ENCODE data around the gene CD22. TPM values are rescaled to one million over a fixed set of nuclear protein-coding genes. Genes with fewer than 3 reads are reported as not detected.

CD22 gene
- total RNA-seq, 1 donor from 2014 or later, result 56.3 TPM

GRCh38 chr19:35341006-35341405, 12.0 kb downstream of the CD22 start:
- Mint-ChIP-seq H3K4me3 (no peak overlapping the region), H3K36me3 (peaks cover 13% of the 10 kb centered on the region), H3K27me3 (ENCODE audit: low read depth) (no peaks in the 10 kb centered on the region), H3K27ac (no peak overlapping the region), H3K4me1 (peaks cover 2% of the 10 kb centered on the region), H3K9me3 (no peaks in the 10 kb centered on the region)
- DNase-seq (ENCODE audit: low spot score in 2 of 2, unreplicated experiment in 2 of 2), result no peak
- no peak for TF ChIP-seq CTCF (IDR thresholded peaks at IDR 0.05; ENCODE audit: unreplicated experiment)

- Mint-ChIP-seq H3K4me1 (peaks cover 2% of the 10 kb centered on the region), H3K27ac (no peak overlapping the region)
These were observed 12.7 kb downstream of the CD22 start for GRCh38 chr19:35341565-35342225.

GRCh38 chr19:35342430-35342829, 13.4 kb downstream of the CD22 start:
- H3K27ac Mint-ChIP-seq, result no peak overlapping the region

More at GRCh38 chr19:35341565-35342225, 12.7 kb downstream of the CD22 start:
- no peak overlapping the region for H3K4me3 Mint-ChIP-seq
- H3K27me3 Mint-ChIP-seq (ENCODE audit: low read depth), result no peaks in the 10 kb centered on the region
- H3K36me3 Mint-ChIP-seq, result peaks cover 9% of the 10 kb centered on the region
- DNase-seq (ENCODE audit: low spot score in 2 of 2, unreplicated experiment in 2 of 2), result no peak
- no peaks in the 10 kb centered on the region for H3K9me3 Mint-ChIP-seq
- no peak for TF ChIP-seq CTCF (IDR thresholded peaks at IDR 0.05; ENCODE audit: unreplicated experiment)

GRCh38 chr19:35344511-35345031, 15.6 kb downstream of the CD22 start:
- H3K36me3 Mint-ChIP-seq, result peaks cover 9% of the 10 kb centered on the region
- peaks cover 9% of the 10 kb centered on the region for H3K4me1 Mint-ChIP-seq
- no peaks in the 10 kb centered on the region for H3K27me3 Mint-ChIP-seq (ENCODE audit: low read depth)
- no peak overlapping the region for H3K27ac Mint-ChIP-seq
- H3K4me3 Mint-ChIP-seq, result no peak overlapping the region
- DNase-seq (ENCODE audit: low spot score in 2 of 2, unreplicated experiment in 2 of 2), result no peak
- TF ChIP-seq CTCF (IDR thresholded peaks at IDR 0.05; ENCODE audit: unreplicated experiment), result no peak
- no peaks in the 10 kb centered on the region for H3K9me3 Mint-ChIP-seq

More at GRCh38 chr19:35342430-35342829, 13.4 kb downstream of the CD22 start:
- no peak for DNase-seq (ENCODE audit: low spot score in 2 of 2, unreplicated experiment in 2 of 2)
- H3K4me1 Mint-ChIP-seq, result peaks cover 9% of the 10 kb centered on the region
- no peak for TF ChIP-seq CTCF (IDR thresholded peaks at IDR 0.05; ENCODE audit: unreplicated experiment)
- peaks cover 9% of the 10 kb centered on the region for H3K36me3 Mint-ChIP-seq
- H3K27me3 Mint-ChIP-seq (ENCODE audit: low read depth), result no peaks in the 10 kb centered on the region
- H3K9me3 Mint-ChIP-seq, result no peaks in the 10 kb centered on the region
- no peak overlapping the region for H3K4me3 Mint-ChIP-seq

GRCh38 chr19:35345671-35346111, 16.7 kb downstream of the CD22 start:
- no peak for TF ChIP-seq CTCF (IDR thresholded peaks at IDR 0.05; ENCODE audit: unreplicated experiment)
- Mint-ChIP-seq H3K27me3 (ENCODE audit: low read depth) (no peaks in the 10 kb centered on the region), H3K36me3 (peaks cover 9% of the 10 kb centered on the region), H3K27ac (no peak overlapping the region), H3K4me1 (peaks cover 9% of the 10 kb centered on the region), H3K4me3 (no peak overlapping the region), H3K9me3 (no peaks in the 10 kb centered on the region)
- no peak for DNase-seq (ENCODE audit: low spot score in 2 of 2, unreplicated experiment in 2 of 2)

Data from mesothelial cell of epicardium (in vitro differentiated cells).